HG03571 (cell line): Measurements from ENCODE around the gene NRP2.

Source experiments
- ATAC-seq: cut with Tn5 transposase; IDR thresholded peaks from one replicate; pipeline ENCODE4 v1.9.1; 2021; ENCODE audit not compliant: unreplicated experiment

NRP2 gene

DNA sequence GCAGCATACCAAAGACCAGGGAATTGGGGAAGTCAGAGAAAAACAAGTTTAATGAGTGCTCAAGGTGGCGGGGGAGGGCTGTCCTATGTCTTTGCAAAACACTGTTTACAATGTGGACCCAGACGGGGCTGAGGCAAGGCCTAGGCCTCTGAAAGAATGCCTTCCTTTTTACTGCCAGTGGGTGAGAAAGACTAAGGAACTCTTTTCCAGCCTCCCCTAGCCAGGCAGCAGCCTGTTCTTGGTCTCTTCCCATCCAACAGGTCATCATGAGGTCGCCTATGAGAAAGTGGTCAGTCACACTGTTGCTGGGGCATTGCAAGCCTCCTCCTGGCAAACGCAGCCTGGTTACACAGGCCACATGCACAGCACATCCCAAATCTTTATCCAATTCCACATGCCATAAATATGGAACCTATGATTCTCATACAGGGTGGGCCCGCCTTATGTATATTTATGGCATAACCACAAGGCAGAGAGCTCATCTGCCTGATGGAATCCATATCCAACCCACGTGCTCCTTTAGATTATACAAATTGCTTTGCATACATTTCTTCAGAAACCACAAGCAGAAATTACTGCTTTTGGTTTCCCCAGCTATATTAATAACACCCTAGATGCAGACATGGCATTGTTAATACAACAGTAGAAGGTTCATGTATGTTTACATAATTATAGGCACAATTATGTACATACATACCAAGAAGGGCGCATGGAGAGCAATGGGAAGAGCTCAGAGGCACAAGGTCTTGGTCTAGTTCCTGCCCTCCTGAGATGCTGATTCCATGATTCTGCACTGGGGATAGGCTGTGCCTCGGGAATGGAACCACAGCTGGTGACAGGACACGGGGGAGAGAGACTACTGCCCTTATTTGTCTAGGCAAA is 48.6 kb downstream of the NRP2 start:
- ATAC-seq = no peak

DNA sequence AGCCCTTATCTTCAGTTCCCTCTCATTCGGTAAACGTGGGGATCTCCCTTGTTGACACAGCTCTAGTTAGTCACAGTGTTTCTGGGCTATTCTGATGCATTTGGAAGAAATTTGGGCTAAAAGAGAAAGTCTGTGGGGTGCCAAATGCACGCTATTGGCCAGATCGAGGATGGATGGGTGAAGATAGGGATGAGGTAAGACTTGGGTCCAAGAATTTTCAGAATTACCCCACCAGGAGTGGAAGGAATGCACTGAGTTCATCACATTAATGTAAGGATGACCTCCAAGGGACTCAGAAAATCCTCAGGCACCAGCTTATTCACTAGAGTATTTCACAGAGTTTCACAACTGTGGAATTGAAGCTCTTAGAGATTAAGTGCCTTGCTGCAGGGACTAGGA is 49.3 kb downstream of the NRP2 start:
- no peak for ATAC-seq

DNA sequence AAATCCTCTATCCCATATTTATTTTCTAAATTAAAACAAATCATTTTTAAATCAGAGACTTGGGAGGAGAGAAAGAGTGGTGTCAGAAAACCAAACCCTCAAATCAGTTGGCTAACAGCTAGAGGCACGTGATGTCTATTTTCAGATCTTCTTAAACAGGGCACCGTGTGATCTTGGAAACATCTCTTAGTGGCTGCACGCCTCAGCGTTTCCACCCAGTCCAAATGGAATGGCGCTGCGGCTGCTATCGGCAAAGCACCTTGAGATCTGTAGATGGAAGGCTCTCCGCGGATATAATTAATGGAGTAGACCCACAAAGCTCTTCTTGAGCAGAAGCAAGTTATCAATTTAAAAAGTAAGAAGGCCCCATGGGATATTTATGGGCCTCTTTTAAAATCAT is 50.0 kb downstream of the NRP2 start:
- no peak for ATAC-seq

DNA sequence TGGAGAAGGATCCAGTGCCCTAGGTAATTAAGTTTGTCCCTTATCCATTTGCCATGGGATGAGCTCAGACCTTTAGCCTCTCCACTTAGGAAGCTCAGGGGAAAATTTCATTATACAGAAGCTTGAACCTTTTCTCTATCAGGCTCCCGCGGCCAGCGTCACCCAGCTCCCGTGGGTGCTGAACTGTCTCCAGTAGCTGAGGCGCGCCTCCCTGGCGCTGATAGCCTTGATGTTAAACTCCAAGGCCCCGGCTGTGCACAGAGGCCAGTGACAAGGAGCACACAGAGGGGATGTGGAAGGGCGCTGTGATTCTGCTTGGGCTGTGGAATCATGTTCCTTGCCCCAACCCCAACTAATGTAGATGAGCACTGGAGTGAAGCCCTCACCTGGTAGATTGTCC is 50.8 kb downstream of the NRP2 start:
- no peak for ATAC-seq

DNA sequence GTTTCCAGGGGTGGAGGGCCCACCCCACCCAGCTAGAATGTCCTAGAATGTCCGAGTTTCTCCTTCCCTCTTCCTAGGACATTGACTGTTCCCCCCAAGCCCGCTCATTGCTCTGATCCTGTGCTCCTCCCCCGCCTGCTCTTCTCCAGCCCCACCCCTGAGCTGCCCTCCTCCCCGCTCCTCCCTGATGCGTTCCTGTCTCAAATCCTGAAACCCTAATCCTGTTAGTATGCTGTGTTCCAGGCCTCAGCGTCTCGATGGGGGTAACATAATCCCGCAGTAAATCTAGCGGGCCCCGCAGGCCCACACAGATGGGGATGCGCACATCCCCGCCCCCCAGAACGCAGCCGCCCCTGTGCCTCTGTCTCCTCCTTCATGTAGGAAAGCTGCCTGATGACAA is 51.3 kb downstream of the NRP2 start:
- ATAC-seq = no peak

DNA sequence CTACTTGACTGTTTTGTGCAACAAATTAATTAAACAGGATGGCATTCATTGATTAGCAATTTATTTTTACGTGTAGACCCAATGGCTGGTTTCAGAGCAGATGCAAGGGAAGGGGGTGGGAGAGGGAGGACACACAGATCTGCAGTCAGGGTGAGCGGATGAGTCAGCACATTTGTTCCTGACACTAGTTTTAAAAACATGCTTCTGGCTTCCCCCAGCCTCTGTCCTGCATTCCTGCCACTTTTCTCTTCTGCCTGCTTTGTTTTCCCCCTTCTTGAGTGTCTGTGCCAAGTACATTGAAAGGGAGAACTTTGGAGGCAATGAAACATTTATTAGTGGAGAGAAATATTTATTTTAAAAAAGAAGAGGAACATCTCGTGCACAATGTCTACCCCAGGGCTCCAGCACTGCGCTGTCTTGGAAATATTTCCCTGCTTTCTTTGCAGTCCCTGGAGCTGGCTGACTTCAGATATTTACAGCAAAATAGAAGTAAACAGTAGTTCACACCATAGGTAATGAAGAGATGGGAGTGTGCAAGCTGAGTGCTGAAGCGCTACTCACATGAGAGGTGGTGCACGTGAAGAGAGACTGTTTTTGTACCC is 52.2 kb downstream of the NRP2 start:
- ATAC-seq = no peak

DNA sequence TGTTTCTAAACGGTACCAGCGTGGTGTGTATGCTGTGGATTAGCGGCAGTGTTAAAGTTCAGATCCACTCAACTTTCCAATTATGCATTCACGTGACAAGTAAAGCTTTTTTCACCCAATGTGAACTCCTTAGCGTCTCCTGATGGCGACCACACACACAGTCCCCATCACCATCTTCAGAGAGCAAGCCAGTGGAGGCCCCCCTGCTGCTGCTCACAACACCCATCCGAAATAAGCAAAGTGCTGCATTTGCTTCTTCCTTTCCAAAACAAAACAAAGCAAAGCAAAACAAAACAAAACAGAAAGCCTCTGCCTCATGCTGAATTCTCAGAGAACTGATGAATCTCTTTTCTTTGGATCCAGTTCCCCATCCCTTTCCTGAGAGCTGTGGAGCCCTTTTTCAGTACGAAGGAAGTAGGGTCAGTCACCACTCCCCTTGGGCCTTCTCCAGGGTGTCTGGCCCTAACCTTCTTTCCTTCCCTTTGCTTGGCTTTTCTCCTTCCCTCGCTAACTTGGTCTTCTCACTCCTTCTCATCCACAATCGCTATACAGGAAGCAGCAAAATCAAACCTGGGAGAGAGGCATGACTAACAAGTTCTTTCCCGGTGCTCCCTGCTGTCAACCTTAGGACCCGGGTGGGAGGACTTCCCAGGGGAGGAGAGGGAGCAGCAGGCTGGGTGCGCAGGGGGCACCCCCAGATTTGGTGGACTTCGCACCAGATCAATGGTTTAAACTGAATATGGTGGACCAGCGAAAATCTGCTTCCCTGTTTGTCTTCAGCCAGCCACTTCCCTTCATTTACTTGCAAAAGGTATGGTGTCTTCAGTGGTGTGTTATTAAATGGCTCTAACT is 56.0 kb downstream of the NRP2 start:
- no peak for ATAC-seq

DNA sequence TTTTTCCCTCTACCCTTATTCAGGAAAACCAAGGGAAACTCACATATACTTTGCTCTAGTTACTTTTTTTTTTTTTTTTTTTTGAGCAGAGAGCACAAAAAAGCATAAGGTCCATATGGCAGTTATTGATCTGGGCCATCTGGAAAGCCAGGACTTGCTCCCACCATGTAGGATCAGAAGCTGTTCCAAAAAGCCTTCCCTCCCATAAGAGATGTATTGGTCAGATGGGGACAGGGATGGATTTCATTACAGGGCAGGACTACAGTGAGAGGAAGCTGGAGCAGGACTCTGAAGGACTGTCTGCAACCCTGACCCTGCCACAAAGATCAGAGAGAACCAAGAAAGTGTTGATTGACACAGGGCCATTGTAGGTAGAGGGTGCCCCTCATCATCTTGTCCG is 57.3 kb downstream of the NRP2 start:
- no peak for ATAC-seq

DNA sequence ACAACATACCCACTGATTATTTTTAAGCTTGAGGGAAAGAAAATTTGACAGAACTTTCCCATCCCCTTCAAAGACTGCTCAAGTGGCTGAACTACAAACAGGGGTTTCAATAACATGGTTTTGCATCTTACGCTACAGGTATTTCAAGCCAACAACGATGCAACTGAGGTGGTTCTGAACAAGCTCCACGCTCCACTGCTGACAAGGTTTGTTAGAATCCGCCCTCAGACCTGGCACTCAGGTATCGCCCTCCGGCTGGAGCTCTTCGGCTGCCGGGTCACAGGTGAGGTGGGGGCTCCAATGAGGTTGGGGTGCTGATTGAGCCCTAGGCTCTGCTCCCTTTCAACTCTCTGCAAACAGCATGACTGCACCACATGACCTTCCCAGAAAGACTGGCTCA is 58.1 kb downstream of the NRP2 start:
- no peak for ATAC-seq

DNA sequence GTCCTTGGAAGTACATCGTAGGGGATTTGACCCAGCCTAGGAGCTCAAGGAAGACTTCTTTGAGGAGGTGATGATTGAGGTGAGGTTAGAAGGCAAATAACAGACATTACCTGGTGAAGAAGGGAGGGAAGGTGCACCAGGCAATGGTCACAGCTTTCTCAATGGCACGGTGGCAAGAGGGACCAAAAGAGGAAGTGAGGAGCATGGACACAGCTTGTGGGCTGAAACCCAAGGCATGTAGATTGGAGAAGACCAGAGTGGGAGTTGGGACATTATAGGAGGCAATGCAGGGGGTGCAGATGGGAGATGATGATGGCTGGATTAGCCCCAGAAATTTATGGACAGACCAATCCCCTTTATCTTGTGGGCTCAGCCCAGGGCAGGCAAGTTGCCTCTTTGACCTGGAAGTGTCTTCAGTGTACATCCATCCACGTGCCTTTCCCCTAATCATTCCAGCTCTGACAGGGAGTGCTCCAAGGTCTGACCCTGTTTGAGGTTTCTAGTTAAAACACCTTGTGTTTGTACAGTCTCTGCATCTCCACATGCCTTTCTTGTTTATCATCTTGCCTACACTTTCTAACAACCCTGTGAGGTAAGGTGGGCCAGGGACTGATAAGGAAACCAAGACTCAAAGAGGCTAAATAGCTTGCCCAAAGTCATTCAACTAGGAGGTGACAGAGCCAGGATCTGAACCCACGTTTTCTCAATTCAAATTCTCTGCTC is 59.1 kb downstream of the NRP2 start:
- no peak for ATAC-seq

DNA sequence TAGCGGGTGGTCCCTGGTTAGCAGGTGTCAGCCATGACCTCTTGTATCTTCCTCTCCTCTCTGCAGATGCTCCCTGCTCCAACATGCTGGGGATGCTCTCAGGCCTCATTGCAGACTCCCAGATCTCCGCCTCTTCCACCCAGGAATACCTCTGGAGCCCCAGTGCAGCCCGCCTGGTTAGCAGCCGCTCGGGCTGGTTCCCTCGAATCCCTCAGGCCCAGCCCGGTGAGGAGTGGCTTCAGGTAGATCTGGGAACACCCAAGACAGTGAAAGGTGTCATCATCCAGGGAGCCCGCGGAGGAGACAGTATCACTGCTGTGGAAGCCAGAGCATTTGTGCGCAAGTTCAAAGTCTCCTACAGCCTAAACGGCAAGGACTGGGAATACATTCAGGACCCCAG is 60.8 kb downstream of the NRP2 start:
- no peak for ATAC-seq

DNA sequence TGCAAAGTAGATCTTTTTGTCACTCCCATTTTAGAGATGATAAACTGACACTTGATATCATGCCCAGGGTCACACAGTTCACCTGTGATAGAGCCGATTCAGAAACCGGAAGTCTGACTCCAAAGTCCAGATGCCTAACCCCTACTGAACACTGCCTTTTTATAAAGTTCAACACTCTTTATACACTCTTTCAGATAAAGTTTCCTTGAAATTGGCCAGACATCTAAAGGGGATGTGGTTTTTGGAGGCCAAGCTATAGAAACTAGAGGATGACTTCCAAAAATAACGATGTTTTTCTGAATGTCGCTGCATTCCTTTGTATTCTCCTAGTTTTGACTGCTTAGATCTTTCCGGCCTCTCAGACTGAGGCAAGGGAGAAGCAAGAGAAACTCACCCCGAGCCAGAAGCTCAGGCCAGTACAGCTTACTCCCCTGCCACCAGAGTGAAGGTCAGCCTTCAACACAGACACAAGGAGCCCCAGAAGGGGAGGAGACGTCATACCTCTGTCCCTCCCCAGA is 61.8 kb downstream of the NRP2 start:
- ATAC-seq = no peak

DNA sequence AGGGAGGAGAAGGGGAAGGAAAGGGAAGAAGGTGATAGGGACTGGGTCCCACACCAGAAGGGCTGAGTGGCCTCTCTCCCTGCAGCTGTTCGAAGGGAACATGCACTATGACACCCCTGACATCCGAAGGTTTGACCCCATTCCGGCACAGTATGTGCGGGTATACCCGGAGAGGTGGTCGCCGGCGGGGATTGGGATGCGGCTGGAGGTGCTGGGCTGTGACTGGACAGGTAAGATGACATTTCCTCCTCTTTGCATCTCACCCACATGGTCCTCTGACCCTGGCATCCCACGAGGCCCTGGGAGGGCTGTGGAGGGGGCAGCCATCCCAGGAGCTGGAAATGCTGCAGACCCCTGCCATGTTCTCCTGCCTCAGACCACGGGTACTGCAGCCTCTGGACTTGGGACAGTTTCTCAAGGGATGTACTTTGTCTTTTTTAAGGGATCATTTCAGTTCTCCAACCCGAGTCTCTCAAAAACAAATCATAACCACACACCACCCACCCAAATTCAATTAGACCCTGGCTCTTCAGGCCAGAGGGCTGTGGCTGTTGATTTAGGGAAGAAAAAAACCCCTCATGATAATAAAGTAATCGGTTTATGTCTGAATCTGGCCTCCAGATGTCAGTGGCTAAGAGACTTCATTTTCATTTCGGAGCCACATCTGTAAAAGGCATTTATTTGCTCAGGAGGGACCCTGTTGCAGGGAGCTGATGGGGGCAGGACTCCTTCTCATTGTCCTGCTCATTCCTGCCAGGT is 63.5 kb downstream of the NRP2 start:
- no peak for ATAC-seq

DNA sequence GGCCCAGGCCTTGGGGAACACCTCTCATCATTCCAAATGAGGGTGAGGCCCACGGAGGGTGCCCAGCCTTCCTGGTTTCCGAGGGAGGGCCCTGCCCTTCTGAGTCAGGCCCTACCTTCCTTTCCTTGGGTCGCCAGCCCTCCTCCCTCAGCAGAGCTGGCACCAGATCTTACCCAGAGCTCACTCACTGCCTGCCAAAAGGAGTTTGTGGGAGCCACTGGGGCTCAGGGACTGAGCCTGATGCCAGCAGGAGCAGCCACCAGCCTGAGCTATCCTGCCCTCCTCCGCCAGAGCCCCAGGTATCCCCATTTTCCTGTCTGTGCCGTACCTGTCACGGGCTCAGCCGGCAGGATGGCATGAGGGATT is 64.1 kb downstream of the NRP2 start:
- ATAC-seq = no peak

DNA sequence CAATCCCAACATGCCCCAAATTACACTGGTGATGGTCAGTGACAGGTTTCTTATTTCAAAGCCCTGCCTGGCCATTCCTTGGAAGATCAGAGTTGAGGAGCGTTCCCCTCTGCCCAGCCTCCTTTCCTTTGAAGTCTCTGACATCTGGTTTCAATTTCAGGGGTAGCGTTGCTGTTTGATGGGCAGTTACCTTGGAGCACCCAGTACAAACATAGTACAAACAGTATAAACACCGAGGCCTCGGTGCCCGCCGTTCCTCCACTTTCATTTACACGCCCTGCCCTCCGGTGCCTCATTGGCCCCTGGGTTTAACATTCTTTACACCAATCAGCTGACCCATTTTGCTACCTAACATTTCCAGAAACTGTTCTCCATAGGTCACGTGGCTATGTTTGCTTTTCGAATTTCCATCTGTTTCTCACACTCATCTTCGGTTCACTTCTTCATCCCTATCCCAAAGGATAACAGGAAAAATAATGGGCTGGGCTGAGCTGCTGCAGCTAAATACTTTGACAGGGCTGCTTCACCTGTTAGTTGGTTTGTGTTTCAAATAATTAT is 65.6 kb downstream of the NRP2 start:
- no peak for ATAC-seq

DNA sequence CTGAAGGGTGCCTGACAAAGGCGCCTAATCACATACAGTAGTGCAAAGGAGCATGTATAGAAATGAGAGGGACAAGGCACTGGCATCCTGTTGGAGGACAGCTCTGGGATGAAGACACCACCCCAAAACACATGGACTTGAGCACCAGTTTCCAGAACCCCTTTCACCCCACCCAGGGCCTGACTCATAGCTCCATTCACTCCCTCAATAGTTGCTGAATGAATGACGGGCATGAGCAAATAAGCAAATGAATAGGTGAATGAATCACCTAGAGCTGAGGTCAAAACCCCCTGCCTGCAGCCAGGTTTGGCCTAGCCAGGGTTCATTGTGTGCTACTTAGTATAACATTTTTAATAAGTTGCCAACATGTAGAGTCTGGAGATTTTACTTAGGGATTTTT is 66.3 kb downstream of the NRP2 start:
- ATAC-seq = no peak

DNA sequence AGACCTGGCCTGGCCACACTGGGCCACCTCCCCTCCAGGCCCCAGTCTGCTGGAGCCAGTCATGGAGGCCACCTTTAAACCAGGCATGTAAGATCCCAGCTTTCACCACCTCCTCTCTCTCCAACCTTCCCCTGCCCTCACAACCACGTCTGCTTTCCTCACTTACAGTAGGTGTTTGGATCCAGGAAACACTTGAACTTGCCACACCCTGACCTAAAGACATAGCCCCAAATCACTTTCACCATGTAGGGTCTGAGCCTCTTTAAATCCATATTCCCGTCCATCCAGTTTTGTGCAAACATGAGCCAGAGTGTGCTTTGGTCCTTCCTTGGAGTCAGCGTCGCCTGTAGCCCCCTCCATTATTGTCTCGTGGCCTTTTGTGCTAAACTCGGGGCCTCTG is 66.8 kb downstream of the NRP2 start:
- ATAC-seq = no peak

DNA sequence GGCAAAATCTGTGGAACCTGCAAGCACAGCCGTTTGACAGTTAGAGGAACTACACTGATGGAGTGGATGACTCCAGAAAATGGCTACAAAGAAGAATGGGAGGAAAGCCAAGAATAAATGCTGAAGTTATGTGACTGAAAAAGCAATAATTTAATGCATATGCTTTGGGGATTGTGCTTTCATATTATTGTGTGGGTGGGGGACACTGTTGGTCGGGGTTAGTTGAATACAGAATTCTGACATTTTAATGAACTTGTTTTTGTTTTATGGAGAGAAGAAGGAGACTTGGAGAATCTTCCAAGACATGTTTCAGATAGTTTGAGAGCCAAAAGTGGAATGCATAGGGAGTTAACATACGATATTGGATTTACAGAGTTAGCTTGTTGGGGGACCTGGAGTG is 68.5 kb downstream of the NRP2 start:
- no peak for ATAC-seq

DNA sequence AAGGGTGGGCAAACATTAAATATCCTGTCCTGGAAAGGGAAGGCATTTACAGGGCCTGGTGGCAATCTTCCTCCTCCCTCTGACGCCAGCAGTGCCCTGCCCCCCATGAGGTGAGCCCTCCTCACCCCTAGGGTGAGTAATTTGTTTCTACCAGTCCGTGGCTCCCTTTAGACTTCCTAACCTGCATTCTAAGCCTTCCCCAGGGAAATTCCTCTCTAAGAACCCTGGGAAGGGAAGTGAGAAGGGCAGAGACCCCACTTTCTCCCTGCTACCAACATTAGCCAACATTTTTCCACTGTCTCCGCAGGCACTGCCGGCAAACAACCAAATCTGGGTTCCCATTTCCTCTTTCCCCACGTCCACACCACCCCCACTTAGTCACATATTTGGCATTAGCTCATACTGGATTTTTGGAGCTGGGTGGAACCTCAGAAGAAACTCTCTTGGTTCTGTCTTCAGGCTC is 69.3 kb downstream of the NRP2 start:
- ATAC-seq = no peak

DNA sequence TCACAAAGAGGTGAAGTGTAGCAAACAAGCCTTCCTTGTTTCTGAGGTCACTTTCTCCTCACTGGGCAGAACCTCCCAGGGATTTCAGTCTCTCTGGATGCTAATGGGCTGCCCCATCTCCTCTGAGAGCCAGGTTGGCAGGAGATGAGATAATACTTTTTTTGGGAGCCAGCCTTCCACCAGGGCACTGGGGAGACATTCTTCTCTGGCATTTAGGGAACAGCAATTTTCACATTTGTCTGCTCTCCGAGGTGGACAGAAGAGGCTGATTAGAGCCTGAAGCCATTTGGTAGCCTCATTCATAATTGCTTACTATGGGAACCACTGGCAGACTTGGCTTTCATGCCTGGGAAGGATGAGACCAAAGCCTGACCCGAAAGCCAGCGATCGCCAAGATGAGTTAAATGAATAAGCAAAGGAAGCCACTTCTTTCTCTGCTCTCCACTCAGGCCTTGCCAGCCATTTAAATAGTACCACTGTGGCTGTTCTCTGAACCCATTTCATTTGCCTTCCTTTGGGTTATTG is 70.1 kb downstream of the NRP2 start:
- ATAC-seq = no peak
